Esophagus muscularis mucosa (tissue), 4 donors: ENCODE measurements around the gene IL2RG. TPM values are rescaled to one million over a fixed set of nuclear protein-coding genes. Genes with fewer than 3 reads are reported as not detected.

Experiments
- DNase-seq: peaks from one replicate; pipeline ENCODE4 v3.0.0-alpha.2; 2017; ENCODE audit errors: extremely low spot score
- H3K27ac ChIP-seq, 4 donors: fragments of 200-600 bp; sonication (generic); replicated peaks in 1 of 4; 1 replicate in 3 of 4; 2 replicates in 1 of 4; pipeline ENCODE4 v1.5.1; 2016 to 2019; ENCODE audit warnings: mild to moderate bottlenecking in 1 of 4
- H3K27me3 ChIP-seq, 4 donors: fragments of 200-600 bp; sonication (generic); one replicate each; pipeline versions ENCODE4 v1.5.1 to v1.6.0; 2016 to 2019
- H3K36me3 ChIP-seq, 4 donors: fragments of 200-600 bp; sonication (generic); one replicate each; pipeline ENCODE4 v1.5.1; 2016 to 2019
- H3K4me1 ChIP-seq, 4 donors: fragments of 200-600 bp; sonication (generic); one replicate each; pipeline ENCODE4 v1.5.1; 2016 to 2019
- H3K4me3 ChIP-seq, 4 donors: fragments of 200-600 bp; sonication (generic); 1 replicate in 2 of 4; 2 replicates in 2 of 4; pipeline ENCODE4 v1.5.1; 2016 to 2019; ENCODE audit warnings: mild to moderate bottlenecking in 4 of 4, moderate library complexity in 1 of 4
- H3K9me3 ChIP-seq, 4 donors: fragments of 200-600 bp; sonication (generic); 1 replicate in 3 of 4; 2 replicates in 1 of 4; pipeline ENCODE4 v1.5.1; 2016 to 2019
- CTCF ChIP-seq, 3 experiments: fragments of 200-600 bp in 2 of 3; fragments of 450-650 bp in 1 of 3; sonication (generic) in 2 of 3; IDR thresholded peaks; one replicate each; pipeline ENCODE4 v1.5.1; 2017 to 2019; ENCODE audit warnings: antibody characterized with exemption in 3 of 3, mild to moderate bottlenecking in 2 of 3, moderate library complexity in 1 of 3
- EP300 ChIP-seq: sonication (generic); formaldehyde crosslinking; IDR thresholded peaks from one replicate; pipeline ENCODE4 v1.6.1; 2017; ENCODE audit warnings: antibody characterized with exemption
- POLR2A ChIP-seq: fragments of 450-650 bp; IDR thresholded peaks from one replicate; pipeline ENCODE4 v1.6.1; 2017; ENCODE audit warnings: antibody characterized with exemption, moderate library complexity, mild to moderate bottlenecking, low read depth
- POLR2AphosphoS5 ChIP-seq, 2 donors: sonication (generic); formaldehyde crosslinking; IDR thresholded peaks; one replicate each; pipeline ENCODE4 v1.6.1; 2017; ENCODE audit warnings: antibody characterized with exemption in 2 of 2
- WGBS: methylation state at CpG from one replicate; pipeline ENCODE4 v1.1.5; 2018; 5-methylcytosine and 5-hydroxymethylcytosine counted together
- intact Hi-C: fragments of 100-400 bp; cut with DNase I; formaldehyde crosslinking; loops from one replicate; pipeline ENCODE4 v1.15.1; 2023
- total RNA-seq, 4 donors: library from RNA; depleted of rRNA; stranded (reverse); fragments of >200 nt; gene quantifications; one replicate each; pipeline versions ENCODE4 v1.1.0 to v1.2.1, GENCODE V29; 2016

Gene IL2RG
- total RNA-seq, 4 donors from 2014 or later: 1.1 to 7.9 (median 4.3) TPM

GRCh38 chrX:71096760-71097032, 14.7 kb downstream of the IL2RG start:
- WGBS: no CpG with 5 or more reads among the region's 9 CpGs
- peak overlapping the region; percentile 75 to 82 (median 78) for H3K27ac ChIP-seq
- H3K27me3 ChIP-seq: peaks cover 0 to 3% (median 0%) of the 10 kb centered on the region in 4 donors
- TF ChIP-seq EP300: no peak
- TF ChIP-seq POLR2A: no peak
- TF ChIP-seq CTCF (IDR thresholded peaks at IDR 0.05): no peak
- no peak for TF ChIP-seq POLR2AphosphoS5 (IDR thresholded peaks at IDR 0.05)
- H3K9me3 ChIP-seq: no peaks in the 10 kb centered on the region
- H3K4me1 ChIP-seq: peaks cover 8 to 39% (median 30%) of the 10 kb centered on the region in 4 donors
- H3K4me3 ChIP-seq: peak overlapping the region; percentile 60 to 70 (median 62)
- DNase-seq: no peak
- H3K36me3 ChIP-seq: no peaks in the 10 kb centered on the region
- intact Hi-C loops: no loop called here

- no peak for DNase-seq
- Histone ChIP-seq H3K4me1 (peaks cover 8 to 39% (median 30%) of the 10 kb centered on the region in 4 donors), H3K27me3 (no peaks in the 10 kb centered on the region), H3K36me3 (no peaks in the 10 kb centered on the region), H3K27ac (peak overlapping the region; percentile 75 to 82 (median 78)), H3K4me3 (peak overlapping the region; percentile 60 to 70 (median 62)), H3K9me3 (no peaks in the 10 kb centered on the region)
- 14% methylated on average over 28 of the region's 46 CpGs for WGBS
- no peak for TF ChIP-seq EP300
- no peak for TF ChIP-seq POLR2A
- TF ChIP-seq CTCF (IDR thresholded peaks at IDR 0.05): no peak
- TF ChIP-seq POLR2AphosphoS5 (IDR thresholded peaks at IDR 0.05): no peak
- intact Hi-C loops: no loop called here
These were observed 15.2 kb downstream of the IL2RG start for GRCh38 chrX:71095981-71096759.

- H3K36me3 ChIP-seq: no peaks in the 10 kb centered on the region
- peak; percentile 95 for DNase-seq
- 16% methylated on average over 21 of the region's 29 CpGs for WGBS
- H3K4me3 ChIP-seq: peak within 1 kb of the TSS; percentile 60 to 70 (median 62)
- intact Hi-C loops: no loop called here
- TF ChIP-seq EP300: no peak
- TF ChIP-seq POLR2A: no peak
- TF ChIP-seq POLR2AphosphoS5 (IDR thresholded peaks at IDR 0.05): peak; percentile 63 to 71
- no peaks in the 10 kb centered on the region for H3K9me3 ChIP-seq
- H3K27me3 ChIP-seq: no peaks in the 10 kb centered on the region
- peaks cover 8 to 39% (median 30%) of the 10 kb centered on the region in 4 donors for H3K4me1 ChIP-seq
- H3K27ac ChIP-seq: peak within 1 kb of the TSS; percentile 75 to 82 (median 78)
These were observed 15.8 kb downstream of the IL2RG start, which contains the start of gene FOXO4 for GRCh38 chrX:71095555-71095980. Gene FOXO4, plus strand, starts transcription at chrX:71095851. Its CDS starts 678 bp downstream, at chrX:71096529.

- peak overlapping the region; percentile 60 to 70 (median 62) for H3K4me3 ChIP-seq
- H3K27ac ChIP-seq: peak overlapping the region in 1 of 4 donors; percentile 78
- no peak for TF ChIP-seq POLR2A
- no peaks in the 10 kb centered on the region for H3K9me3 ChIP-seq
- intact Hi-C loops: no loop called here
- DNase-seq: no peak
- H3K27me3 ChIP-seq: no peaks in the 10 kb centered on the region
- H3K36me3 ChIP-seq: no peaks in the 10 kb centered on the region
- 31% methylated on average over 6 of the region's 6 CpGs for WGBS
- peaks cover 8 to 39% (median 30%) of the 10 kb centered on the region in 4 donors for H3K4me1 ChIP-seq
These were observed 16.3 kb downstream of the IL2RG start for GRCh38 chrX:71095033-71095432.

- no peaks in the 10 kb centered on the region for H3K9me3 ChIP-seq
- intact Hi-C loops: no loop called here
- TF ChIP-seq POLR2A (no peak), CTCF (IDR thresholded peaks at IDR 0.05) (no peak), POLR2AphosphoS5 (IDR thresholded peaks at IDR 0.05) (no peak), EP300 (no peak)
- no peak overlapping the region for H3K4me3 ChIP-seq
- DNase-seq: no peak
- WGBS: 65% methylated on average over 5 of the region's 5 CpGs
- no peaks in the 10 kb centered on the region for H3K27me3 ChIP-seq
- H3K27ac ChIP-seq: no peak overlapping the region
- H3K36me3 ChIP-seq: no peaks in the 10 kb centered on the region
- H3K4me1 ChIP-seq: peaks cover 0 to 8% (median 4%) of the 10 kb centered on the region in 4 donors
These were observed 20.1 kb downstream of the IL2RG start for GRCh38 chrX:71091263-71091662.
